CD14-positive monocyte (primary cell): Measurements from ENCODE around the gene MLF2. TPM values are rescaled to one million over a fixed set of nuclear protein-coding genes. Genes with fewer than 3 reads are reported as not detected.
A peak's percentile ranks its signal among the peaks of the same experiment; 100 is the strongest.

Experiments
- DNase-seq, 3 donors: peaks; one replicate each; pipeline ENCODE4 v3.0.0-alpha.2; 2011 to 2022
- H2AFZ ChIP-seq: 2 replicates; pipeline ENCODE4 v1.6.0; 2012; ENCODE audit warnings: mild to moderate bottlenecking, low read depth, low read length, inconsistent platforms; ENCODE audit not compliant: insufficient read depth, poor library complexity, severe bottlenecking
- H3K27ac ChIP-seq, 2 donors: 1 replicate in 1 of 2; 2 replicates in 1 of 2; pipeline ENCODE4 v1.5.1; 2012 to 2013; ENCODE audit warnings: low read length in 2 of 2, control low read depth in 1 of 2, inconsistent platforms in 1 of 2, low read depth in 1 of 2, mild to moderate bottlenecking in 1 of 2
- H3K27me3 ChIP-seq, 2 donors: one replicate each; pipeline versions ENCODE4 v1.6.0 to v1.6.1; 2011 to 2013; ENCODE audit warnings: low read length in 2 of 2; ENCODE audit not compliant: control insufficient read depth in 2 of 2, insufficient read depth in 2 of 2
- H3K36me3 ChIP-seq, 2 donors: replicated peaks in 1 of 2; 1 replicate in 1 of 2; 2 replicates in 1 of 2; pipeline versions ENCODE4 v1.5.1 to v1.6.1; 2012 to 2013; ENCODE audit warnings: low read length in 2 of 2, control low read depth in 1 of 2, inconsistent platforms in 1 of 2, mild to moderate bottlenecking in 1 of 2; ENCODE audit not compliant: insufficient read depth in 2 of 2, control insufficient read depth in 1 of 2
- H3K4me1 ChIP-seq, 2 donors: 1 replicate in 1 of 2; 2 replicates in 1 of 2; pipeline versions ENCODE4 v1.5.1 to v1.6.1; 2012 to 2013; ENCODE audit warnings: low read length in 2 of 2, control low read depth in 1 of 2, inconsistent platforms in 1 of 2, mild to moderate bottlenecking in 1 of 2, moderate library complexity in 1 of 2; ENCODE audit not compliant: insufficient read depth in 2 of 2, control insufficient read depth in 1 of 2
- H3K4me2 ChIP-seq: replicated peaks from 2 replicates; pipeline ENCODE3; 2012; ENCODE audit warnings: low read length, moderate library complexity, mild to moderate bottlenecking; ENCODE audit not compliant: poor library complexity, severe bottlenecking; ENCODE audit errors: extremely low read depth
- H3K4me3 ChIP-seq, 3 experiments: fragments of 200-600 bp in 1 of 3; sonication (generic) in 1 of 3; replicated peaks in 1 of 3; 1 replicate in 2 of 3; 2 replicates in 1 of 3; pipeline ENCODE4 v1.5.1; 2011 to 2013; ENCODE audit warnings: low read length in 3 of 3, mild to moderate bottlenecking in 3 of 3, control low read depth in 2 of 3, low read depth in 2 of 3, inconsistent platforms in 1 of 3, moderate library complexity in 1 of 3
- H3K79me2 ChIP-seq: 2 replicates; pipeline ENCODE4 v1.6.0; 2012; ENCODE audit warnings: mild to moderate bottlenecking, control low read depth, inconsistent platforms, low read length, moderate library complexity; ENCODE audit not compliant: insufficient read depth
- H3K9ac ChIP-seq: 2 replicates; pipeline ENCODE4 v1.6.0; 2017; ENCODE audit warnings: low read length, mild to moderate bottlenecking; ENCODE audit not compliant: insufficient read depth, poor library complexity, severe bottlenecking
- H3K9me3 ChIP-seq, 2 donors: replicated peaks in 1 of 2; 1 replicate in 1 of 2; 2 replicates in 1 of 2; pipeline versions ENCODE4 v1.5.1 to v1.6.1; 2012 to 2013; ENCODE audit warnings: low read length in 2 of 2, control low read depth in 1 of 2; ENCODE audit not compliant: control insufficient read depth in 1 of 2, insufficient read depth in 1 of 2
- H4K20me1 ChIP-seq: 2 replicates; pipeline ENCODE4 v1.6.0; 2012; ENCODE audit warnings: mild to moderate bottlenecking, low read length, control low read depth, moderate library complexity; ENCODE audit not compliant: insufficient read depth
- H3K27ac Mint-ChIP-seq, 7 donors: one replicate each; pipeline ENCODE4 v1.8.0; 2020; ENCODE audit warnings: mild to moderate bottlenecking in 7 of 7, mixed read lengths in 7 of 7, moderate library complexity in 6 of 7, inconsistent platforms in 2 of 7
- H3K27me3 Mint-ChIP-seq, 3 donors: one replicate each; pipeline ENCODE4 v1.8.0; 2021 to 2022; ENCODE audit warnings: low read depth in 3 of 3, mild to moderate bottlenecking in 3 of 3, mixed read lengths in 3 of 3, moderate library complexity in 3 of 3, inconsistent platforms in 1 of 3
- H3K36me3 Mint-ChIP-seq, 2 donors: one replicate each; pipeline ENCODE4 v1.8.0; 2020; ENCODE audit warnings: mixed read lengths in 2 of 2, inconsistent platforms in 1 of 2, mild to moderate bottlenecking in 1 of 2
- H3K4me1 Mint-ChIP-seq: one replicate; pipeline ENCODE4 v1.8.0; 2020; ENCODE audit warnings: mild to moderate bottlenecking, mixed read lengths
- H3K4me3 Mint-ChIP-seq, 2 donors: one replicate each; pipeline ENCODE4 v1.8.0; 2020; ENCODE audit warnings: mild to moderate bottlenecking in 2 of 2, mixed read lengths in 2 of 2, moderate library complexity in 1 of 2
- H3K9me3 Mint-ChIP-seq, 7 donors: one replicate each; pipeline ENCODE4 v1.8.0; 2020 to 2022; ENCODE audit warnings: mixed read lengths in 7 of 7, mild to moderate bottlenecking in 6 of 7, moderate library complexity in 6 of 7, inconsistent platforms in 2 of 7
- WGBS: methylation state at CpG from one replicate; pipeline ENCODE4 v1.1.5; 2013; ENCODE audit warnings: missing lambda C conversion rate; ENCODE audit not compliant: insufficient coverage; 5-methylcytosine and 5-hydroxymethylcytosine counted together
- intact Hi-C, 2 donors: fragments of 100-400 bp; cut with micrococcal nuclease; formaldehyde crosslinking; loops; one replicate each; pipeline versions ENCODE4 v1.15.0 to v1.15.1; 2023
- polyA plus RNA-seq, 3 donors: library from polyadenylated mRNA; depleted of rRNA in 1 of 3; unstranded in 2 of 3; stranded (reverse) in 1 of 3; fragments of 300-500 nt in 2 of 3; fragments of >200 nt in 1 of 3; fragmentation: Illumina TruSeq in 2 of 3; gene quantifications; 1 replicate in 2 of 3; 2 replicates in 1 of 3; pipeline ENCODE4 v1.2.3, GENCODE V29; 2012 to 2021
- TF ChIP-seq, protein P1 (sequence below): fragments of 200-600 bp; IDR thresholded peaks from one replicate; pipeline ENCODE4 v1.8.0; 2022; ENCODE audit warnings: antibody characterized with exemption, mild to moderate bottlenecking

Gene MLF2
- polyA plus RNA-seq, 3 donors: 113 to 211 (median 140) TPM

DNA sequence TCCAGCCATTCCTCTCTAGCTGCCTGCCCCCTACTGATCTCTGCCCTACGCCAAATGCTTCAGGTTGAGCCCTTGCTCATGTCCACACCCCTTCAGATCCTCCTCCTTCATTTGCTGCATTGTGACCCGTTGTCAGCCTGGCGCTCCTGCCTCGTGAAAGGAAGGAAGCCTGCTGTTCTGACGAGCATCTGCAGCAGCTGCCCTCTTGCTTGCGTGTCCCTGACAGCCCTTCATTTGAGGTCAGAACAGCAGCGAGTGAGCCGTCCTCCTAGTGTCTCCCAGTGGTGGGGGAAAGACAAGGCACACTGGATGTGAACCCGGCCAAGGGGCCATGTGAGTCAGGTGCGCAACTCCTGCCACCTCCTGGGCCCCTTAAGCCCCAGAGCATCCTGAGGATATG lies 49.3 kb downstream of the MLF2 start:
- no peak overlapping the region for H3K4me3 ChIP-seq
- no peaks in the 10 kb centered on the region for H3K79me2 ChIP-seq
- Mint-ChIP-seq H3K4me3 (peak overlapping the region in 1 of 2 donors; percentile 86), H3K27me3 (peaks cover 70 to 74% (median 70%) of the 10 kb centered on the region in 3 donors), H3K4me1 (peaks cover 18% of the 10 kb centered on the region), H3K27ac (no peak overlapping the region), H3K9me3 (peaks cover 4 to 26% (median 14%) of the 10 kb centered on the region in 7 donors), H3K36me3 (peaks cover 3 to 11% of the 10 kb centered on the region in 2 donors)
- peaks cover 8 to 21% of the 10 kb centered on the region in 2 donors for H3K9me3 ChIP-seq
- H3K27ac ChIP-seq: no peak overlapping the region
- no peaks in the 10 kb centered on the region for H3K36me3 ChIP-seq
- peak overlapping the region; percentile 46 for H2AFZ ChIP-seq
- TF ChIP-seq, protein P1, sequence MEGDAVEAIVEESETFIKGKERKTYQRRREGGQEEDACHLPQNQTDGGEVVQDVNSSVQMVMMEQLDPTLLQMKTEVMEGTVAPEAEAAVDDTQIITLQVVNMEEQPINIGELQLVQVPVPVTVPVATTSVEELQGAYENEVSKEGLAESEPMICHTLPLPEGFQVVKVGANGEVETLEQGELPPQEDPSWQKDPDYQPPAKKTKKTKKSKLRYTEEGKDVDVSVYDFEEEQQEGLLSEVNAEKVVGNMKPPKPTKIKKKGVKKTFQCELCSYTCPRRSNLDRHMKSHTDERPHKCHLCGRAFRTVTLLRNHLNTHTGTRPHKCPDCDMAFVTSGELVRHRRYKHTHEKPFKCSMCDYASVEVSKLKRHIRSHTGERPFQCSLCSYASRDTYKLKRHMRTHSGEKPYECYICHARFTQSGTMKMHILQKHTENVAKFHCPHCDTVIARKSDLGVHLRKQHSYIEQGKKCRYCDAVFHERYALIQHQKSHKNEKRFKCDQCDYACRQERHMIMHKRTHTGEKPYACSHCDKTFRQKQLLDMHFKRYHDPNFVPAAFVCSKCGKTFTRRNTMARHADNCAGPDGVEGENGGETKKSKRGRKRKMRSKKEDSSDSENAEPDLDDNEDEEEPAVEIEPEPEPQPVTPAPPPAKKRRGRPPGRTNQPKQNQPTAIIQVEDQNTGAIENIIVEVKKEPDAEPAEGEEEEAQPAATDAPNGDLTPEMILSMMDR: no peak
- H3K9ac ChIP-seq: no peak overlapping the region
- peaks cover 4 to 12% of the 10 kb centered on the region in 2 donors for H3K4me1 ChIP-seq
- H3K27me3 ChIP-seq: peaks cover 37 to 59% of the 10 kb centered on the region in 2 donors
- DNase-seq: no peak
- WGBS: 4% methylated on average over 9 of the region's 10 CpGs
- no peak overlapping the region for H3K4me2 ChIP-seq
- intact Hi-C loops: no loop called here
- H4K20me1 ChIP-seq: no peaks in the 10 kb centered on the region

DNA sequence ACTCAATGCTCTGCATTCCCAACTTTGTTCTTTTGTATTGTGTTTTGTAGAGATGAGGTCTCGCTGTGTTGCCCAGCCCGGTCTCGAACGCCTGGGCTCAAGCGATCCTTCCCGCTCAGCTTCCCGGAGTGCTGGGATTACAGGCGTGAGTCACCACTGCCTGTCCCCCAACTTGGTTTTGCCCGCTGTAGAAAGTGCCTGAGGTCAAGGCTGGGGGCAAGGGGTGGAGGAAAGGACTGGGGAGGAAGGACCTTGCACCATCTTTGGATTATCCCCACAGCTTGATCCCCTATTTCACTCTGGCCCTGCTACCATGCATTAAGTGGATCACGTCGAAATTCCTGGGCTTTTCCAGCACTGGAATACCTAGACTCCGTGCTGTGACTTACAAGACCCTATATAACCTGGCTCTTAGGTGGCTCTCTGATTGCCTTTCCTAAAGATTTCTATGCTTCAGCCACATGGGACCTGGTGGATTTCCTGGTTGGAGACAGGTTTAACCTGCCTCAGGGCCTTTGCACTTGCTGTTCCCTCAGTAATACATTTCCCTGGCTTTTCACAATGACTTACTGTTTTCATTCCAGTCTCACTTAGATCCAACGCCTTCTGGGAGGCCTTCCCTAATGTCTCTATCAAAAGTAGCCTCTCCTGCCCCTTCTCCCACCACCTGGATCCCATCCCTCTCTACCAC lies 51.7 kb downstream of the MLF2 start:
- Histone ChIP-seq H3K27me3 (peaks cover 46 to 73% of the 10 kb centered on the region in 2 donors), H3K79me2 (no peaks in the 10 kb centered on the region), H3K9me3 (peaks cover 8 to 26% of the 10 kb centered on the region in 2 donors), H4K20me1 (no peaks in the 10 kb centered on the region), H2AFZ (no peak overlapping the region), H3K4me3 (no peak overlapping the region), H3K9ac (no peak overlapping the region), H3K4me1 (peaks cover 7 to 12% of the 10 kb centered on the region in 2 donors), H3K4me2 (peak overlapping the region; percentile 37), H3K36me3 (no peaks in the 10 kb centered on the region), H3K27ac (no peak overlapping the region)
- Mint-ChIP-seq H3K9me3 (peaks cover 4 to 23% (median 14%) of the 10 kb centered on the region in 7 donors), H3K27ac (peak overlapping the region in 1 of 7 donors; percentile 43), H3K36me3 (peaks cover 3 to 11% of the 10 kb centered on the region in 2 donors), H3K4me3 (peak overlapping the region; percentile 65 to 84), H3K27me3 (peaks cover 80 to 92% (median 84%) of the 10 kb centered on the region in 3 donors), H3K4me1 (peaks cover 26% of the 10 kb centered on the region)
- WGBS: 35% methylated on average over 11 of the region's 13 CpGs
- TF ChIP-seq, protein P1: no peak
- intact Hi-C loops: no loop called here
- peak in 1 of 3 donors; percentile 29 for DNase-seq
